GM18868 (cell line): ENCODE measurements around the gene NTM.
"Not testable (repeated sequence)": the region's sequence is repeated elsewhere in the genome, so short reads cannot be mapped to it uniquely, and the experiment has no call there.

ENCODE experiments used
- ATAC-seq: cut with Tn5 transposase; IDR thresholded peaks from one replicate; pipeline ENCODE4 v1.9.1; 2021; ENCODE audit warnings: mild to moderate bottlenecking, moderate library complexity; ENCODE audit not compliant: unreplicated experiment

Gene NTM

DNA sequence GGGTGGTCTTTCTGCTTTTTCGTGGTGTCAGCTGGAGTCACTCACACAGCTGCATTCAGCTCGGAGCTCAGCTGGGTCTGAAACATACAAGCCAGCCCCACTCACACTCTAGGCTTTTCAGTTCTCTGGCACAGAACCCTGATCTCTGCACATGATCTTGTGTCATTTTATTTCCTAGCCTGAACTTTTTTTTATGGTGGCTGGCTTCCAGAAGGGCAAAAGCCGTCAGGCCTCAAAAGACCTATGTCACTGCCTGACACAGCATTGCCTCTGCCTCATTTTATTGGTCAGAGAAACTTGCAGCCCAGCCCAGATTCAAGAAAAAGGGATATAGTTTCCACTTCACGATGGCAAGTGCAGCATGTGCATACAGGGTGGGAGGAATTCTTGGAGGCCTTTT lies 117.8 kb downstream of the NTM start:
- no peak for ATAC-seq

DNA sequence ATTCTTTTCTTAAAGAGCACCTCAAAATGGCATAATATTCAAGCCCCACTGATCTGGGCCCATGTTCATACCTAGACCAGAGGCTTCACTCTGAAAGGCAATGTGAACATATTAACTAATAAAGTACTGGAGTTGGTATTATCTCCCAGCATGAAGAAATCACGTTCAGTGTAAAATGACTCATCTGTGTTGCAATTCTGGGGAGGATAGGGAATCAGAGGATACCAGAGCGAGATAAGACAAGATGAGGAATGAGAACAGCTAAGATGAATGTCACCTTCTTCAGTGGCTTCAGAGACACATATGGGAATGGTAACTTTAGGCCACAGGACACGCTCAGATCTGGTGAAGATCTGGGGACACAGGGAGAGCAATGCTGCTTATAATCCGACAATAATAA lies 121.1 kb downstream of the NTM start:
- ATAC-seq = no peak

DNA sequence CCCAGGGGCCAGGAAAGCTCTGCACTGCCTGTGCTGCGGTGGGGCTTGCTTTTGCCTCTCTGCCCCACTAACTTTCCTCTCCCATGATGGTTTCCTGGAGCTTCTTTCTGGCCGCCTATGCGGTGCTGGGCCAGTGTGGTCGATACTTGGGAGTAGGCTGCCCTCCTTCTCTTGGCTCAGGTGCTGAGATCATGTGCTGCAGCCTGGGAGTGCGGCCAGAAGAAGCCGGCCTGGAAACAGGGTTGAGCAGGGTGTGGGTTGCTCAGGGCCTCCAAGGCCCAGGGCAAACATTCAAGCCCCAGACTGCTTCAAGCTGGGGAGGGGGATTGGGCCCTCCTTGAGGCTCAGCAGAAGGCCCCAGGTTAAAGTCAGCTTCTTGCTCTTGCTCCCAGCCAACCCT lies 125.0 kb downstream of the NTM start:
- ATAC-seq = no peak

DNA sequence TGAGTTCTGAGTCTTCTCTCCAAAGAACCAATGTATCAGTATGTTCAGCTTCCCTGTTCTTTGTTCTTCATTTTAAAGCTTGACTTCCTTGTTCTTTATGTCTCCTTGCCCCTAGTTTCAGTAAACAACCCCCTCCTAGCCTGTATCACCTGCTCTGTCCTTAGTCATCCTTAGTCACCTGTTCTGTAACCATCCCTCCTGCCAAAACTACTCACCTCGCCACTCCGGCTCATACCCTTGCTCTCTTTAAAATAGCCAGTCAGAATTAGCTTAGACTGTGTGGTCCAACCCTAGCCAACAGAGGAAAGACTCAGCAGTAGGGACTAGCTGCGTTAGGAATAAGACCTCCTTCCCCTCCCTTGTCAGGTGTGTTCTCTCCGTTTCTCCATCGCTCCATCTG lies 127.3 kb downstream of the NTM start:
- not testable (repeated sequence) for ATAC-seq

- ATAC-seq = no peak
Measured at GRCh38 chr11:131498631-131499160, 128.3 kb downstream of the NTM start.

DNA sequence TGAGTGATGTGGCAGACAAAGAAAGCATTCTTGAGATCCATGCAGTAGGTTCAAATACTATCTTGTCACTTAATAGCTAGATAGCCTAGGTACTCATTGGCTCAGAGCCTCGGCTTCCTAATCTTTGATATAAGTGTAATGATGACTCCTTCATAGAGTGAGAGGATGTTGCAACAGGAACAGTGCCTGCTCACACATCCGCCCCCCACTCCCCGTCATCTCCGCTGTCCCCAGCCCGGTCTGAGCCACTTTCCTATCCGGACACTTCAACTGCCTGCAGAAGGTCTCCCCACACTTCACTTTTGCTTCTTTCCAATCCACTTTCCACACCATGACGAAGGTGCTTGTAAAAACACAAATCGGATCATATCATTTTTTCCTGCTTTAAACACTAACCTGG lies 128.8 kb downstream of the NTM start:
- no peak for ATAC-seq

DNA sequence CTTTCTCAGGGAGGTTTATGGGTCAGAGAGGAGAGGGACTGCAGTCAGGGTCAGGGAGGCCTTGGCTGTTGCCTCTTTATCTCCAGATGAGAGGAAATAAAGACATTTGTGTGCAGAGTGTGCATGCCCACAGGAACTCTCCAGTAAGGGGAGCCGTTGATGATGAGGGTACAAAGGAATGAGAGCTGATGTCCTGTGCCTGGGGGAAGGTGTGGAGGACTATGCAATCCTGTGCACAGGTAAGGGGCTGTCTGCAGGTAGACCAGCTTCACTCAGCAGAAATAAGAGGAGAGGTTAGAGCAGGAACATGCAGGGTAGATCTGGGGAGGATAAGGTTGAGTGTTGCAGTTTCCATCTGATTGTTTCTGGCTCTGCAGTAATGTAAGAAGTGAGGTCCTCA lies 132.6 kb downstream of the NTM start:
- no peak for ATAC-seq

DNA sequence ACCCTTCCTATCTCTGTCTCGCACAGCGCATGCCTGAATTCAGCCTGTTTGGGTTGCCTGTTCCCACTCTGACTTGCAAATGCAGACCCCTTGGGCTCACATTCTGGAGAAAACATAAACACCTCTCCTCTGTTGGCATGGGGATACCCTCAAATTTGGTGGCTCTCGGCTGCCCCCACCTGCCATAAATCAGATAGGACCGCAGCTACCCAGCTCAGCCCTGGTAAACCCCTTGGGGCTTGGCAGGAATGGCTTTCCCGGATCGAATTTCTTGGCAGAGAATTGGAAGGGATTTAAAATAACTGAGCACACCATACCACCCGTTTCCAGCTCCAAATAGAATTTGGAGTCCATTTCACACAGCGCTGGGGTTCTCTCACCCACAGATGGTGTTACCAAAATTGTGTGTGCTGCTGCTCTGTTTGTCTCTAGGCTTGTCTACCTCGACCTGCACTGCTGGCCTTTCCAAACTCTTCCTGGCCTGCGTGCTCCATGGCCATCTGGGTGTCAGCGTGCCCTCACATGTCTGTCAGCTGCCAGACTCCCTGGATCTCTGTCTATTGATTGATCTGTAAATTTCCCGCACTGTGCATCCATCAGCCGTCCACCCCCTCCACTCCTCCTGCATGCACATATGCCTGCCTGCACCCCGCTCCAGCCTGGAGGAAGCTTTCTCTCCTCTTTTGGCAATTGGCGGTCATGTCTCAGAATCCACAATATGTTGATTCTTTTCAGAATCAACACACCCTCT lies 134.0 kb downstream of the NTM start:
- no peak for ATAC-seq

DNA sequence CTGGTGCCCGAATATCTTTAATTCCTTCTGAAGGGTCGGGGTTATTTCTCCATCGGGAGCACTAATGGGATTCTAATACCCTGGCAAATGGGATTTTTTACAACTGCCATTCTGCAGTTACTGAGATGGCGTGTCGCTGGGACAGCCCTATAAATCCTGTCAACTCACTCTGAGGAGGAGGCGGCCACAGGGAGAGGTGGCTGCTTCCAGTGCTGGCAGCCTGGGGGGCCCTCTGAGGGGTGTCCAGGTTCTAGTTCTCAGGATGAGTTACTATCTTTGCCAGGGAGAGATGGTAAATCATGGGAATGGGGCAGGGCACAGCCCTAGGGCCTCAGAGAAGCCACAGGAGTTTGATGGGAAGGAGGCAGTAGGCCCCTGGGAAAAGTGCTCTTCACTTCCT lies 135.9 kb downstream of the NTM start:
- ATAC-seq = no peak

- ATAC-seq = no peak
Measured at GRCh38 chr11:131510662-131511061, 140.2 kb downstream of the NTM start.

DNA sequence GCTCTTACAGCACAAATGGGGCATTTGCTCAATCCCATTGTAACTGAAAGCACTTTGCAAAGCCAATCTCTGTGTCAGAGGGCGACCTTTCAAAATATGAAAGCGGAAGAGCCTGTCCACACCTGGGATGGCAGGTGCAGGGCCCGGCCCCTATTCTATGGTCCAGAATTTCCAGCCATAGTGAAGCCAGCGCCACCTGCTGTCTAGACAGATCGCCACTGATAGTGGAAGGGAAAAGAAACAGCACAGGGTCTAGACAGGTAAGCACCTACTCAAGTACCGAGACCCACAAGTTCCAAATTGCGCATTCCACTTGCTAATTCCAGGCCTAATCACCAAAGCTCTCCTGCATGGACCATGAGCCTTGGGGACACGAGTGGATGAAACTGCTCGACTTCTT lies 141.4 kb downstream of the NTM start:
- ATAC-seq = peak; percentile 69

- ATAC-seq = no peak
Measured at GRCh38 chr11:131512228-131512627, 141.8 kb downstream of the NTM start.

GRCh38 chr11:131514062-131514461 lies 143.6 kb downstream of the NTM start:
- ATAC-seq = no peak

GRCh38 chr11:131518305-131518838 lies 148.0 kb downstream of the NTM start:
- ATAC-seq = no peak

- ATAC-seq = no peak
Measured at GRCh38 chr11:131522851-131523250, 152.4 kb downstream of the NTM start.

DNA sequence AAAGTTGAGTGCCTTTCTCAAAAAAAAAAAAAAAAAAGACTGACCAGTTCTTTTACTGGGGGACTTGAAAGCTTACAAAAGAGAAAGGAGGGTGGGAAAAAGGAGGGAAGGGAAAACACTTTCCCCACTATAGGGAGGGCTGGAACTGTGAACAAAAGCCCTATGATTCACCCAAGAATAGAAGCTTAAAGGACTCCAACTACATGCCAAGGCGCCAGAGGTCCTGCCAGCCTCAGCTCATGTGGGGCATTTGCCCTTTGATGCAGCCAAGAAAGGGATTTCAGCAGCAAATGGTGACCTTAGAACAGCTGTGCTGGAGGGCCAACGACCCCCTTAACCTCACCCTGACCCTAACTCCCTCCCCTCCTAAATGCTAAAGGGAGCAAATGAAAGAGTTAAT lies 160.0 kb downstream of the NTM start:
- ATAC-seq = no peak

DNA sequence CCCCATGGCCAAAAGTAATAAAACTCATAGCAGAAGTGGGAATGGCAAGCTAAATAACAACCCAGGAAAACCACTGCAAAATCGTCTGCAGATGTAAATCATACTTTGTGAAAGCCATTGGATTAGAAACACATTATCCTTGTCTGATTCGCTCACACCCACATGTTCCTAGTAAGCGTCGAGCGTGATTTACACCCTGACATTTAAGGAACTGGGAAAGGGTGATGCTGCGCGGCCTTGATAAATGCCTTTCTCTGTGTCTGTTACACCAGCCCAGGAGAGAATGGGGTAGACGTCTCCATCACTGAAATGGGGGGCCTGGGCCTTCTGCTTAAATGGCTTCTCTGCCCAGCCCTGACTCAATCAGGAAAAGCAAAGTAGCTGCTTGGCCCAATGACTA lies 162.7 kb downstream of the NTM start:
- no peak for ATAC-seq

DNA sequence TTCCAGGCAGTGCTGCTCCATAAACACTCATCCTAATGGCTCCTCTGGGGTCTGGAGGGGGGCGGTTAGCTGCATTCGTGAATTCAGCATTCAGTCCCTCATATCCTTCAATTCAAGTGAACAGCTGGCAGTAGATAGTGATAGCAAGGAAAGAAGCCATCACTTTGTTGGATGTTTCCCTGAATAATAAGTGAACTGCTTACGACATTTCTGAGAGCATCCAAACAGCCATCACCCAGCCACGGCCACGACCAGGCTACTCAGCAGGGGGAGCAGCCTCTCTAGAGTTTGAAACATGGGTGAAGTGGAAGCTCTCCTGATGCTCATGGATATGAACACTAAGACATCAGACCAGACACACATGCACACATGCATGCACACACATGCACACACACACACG lies 163.6 kb downstream of the NTM start:
- ATAC-seq = no peak

GRCh38 chr11:131534611-131535010 lies 164.2 kb downstream of the NTM start:
- no peak for ATAC-seq

GRCh38 chr11:131536159-131536558 lies 165.7 kb downstream of the NTM start:
- no peak for ATAC-seq

GRCh38 chr11:131537196-131537595 lies 166.8 kb downstream of the NTM start:
- no peak for ATAC-seq

- ATAC-seq = no peak
Measured at GRCh38 chr11:131537748-131538147, 167.3 kb downstream of the NTM start.

GRCh38 chr11:131538322-131538721 lies 167.9 kb downstream of the NTM start:
- no peak for ATAC-seq
